ENCODE measurements around the gene CACNG6. TPM values are rescaled to one million over a fixed set of nuclear protein-coding genes. Genes with fewer than 3 reads are reported as not detected.

CACNG6 gene
- total RNA-seq, 1 experiment from 2014 or later, result 2.5 TPM

DNA sequence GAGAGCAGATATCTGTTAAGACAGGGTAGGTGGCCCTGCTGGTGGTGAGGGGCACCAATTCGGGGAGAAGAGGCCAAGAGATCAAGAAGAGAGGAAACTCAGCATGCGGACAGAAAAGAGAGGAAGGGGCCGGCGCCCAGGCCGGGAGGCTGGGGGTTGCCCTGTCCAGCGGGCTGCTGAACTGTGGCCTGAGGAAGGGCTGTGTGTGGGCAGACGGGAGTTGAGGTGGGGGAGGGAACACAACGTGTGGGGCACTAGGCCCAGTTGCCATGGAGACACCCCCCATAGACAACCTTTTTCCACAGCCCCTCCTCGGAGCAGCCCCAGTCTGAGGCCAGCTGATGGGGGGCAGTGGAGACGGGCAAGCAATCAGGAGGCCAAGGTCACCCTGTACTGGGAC, 31.2 kb upstream of the CACNG6 start:
- ChIA-PET POLR2A (interaction anchor here (0.6 to 1.2 kb wide), 5 partner anchors 12 to 101 kb away, joined by 4 to 13 read pairs (median 7); partner anchors contain the start of gene MYADM), CTCF (interaction anchor here (0.6 to 6.4 kb wide), 7 partner anchors 13 to 79 kb away, joined by 3 to 38 read pairs (median 8); no protein-coding TSS in a partner anchor)
- Mint-ChIP-seq H3K36me3 (peaks cover 12% of the 10 kb centered on the region), H3K27ac (peak overlapping the region; percentile 71), H3K27me3 (ENCODE audit: low read depth) (peaks cover 5% of the 10 kb centered on the region; the same call in 1 of the 2 replicates), H3K4me3 (peak overlapping the region; percentile 79), H3K4me1 (peaks cover 61% of the 10 kb centered on the region), H3K9me3 (no peaks in the 10 kb centered on the region)
- no peak for DNase-seq (ENCODE audit: low spot score)
- peak; percentile 4; the same call in 1 of the 2 replicates for ATAC-seq
- TF ChIP-seq, protein P1, sequence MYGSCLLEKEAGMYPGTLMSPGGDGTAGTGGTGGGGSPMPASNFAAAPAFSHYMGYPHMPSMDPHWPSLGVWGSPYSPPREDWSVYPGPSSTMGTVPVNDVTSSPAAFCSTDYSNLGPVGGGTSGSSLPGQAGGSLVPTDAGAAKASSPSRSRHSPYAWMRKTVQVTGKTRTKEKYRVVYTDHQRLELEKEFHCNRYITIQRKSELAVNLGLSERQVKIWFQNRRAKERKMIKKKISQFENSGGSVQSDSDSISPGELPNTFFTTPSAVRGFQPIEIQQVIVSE (CRISPR knock-in tag; IDR thresholded peaks at IDR 0.05; ENCODE audit: borderline replicate concordance), result no peak
- TF ChIP-seq, protein P2, sequence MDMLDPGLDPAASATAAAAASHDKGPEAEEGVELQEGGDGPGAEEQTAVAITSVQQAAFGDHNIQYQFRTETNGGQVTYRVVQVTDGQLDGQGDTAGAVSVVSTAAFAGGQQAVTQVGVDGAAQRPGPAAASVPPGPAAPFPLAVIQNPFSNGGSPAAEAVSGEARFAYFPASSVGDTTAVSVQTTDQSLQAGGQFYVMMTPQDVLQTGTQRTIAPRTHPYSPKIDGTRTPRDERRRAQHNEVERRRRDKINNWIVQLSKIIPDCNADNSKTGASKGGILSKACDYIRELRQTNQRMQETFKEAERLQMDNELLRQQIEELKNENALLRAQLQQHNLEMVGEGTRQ (CRISPR knock-in tag; IDR thresholded peaks at IDR 0.05), result 0 out of 2 replicates have a peak, but pooled peaks have one; percentile 5
- no peak for TF ChIP-seq MYBL2 (CRISPR knock-in tag; IDR thresholded peaks at IDR 0.05)
- no peak for TF ChIP-seq KAT7 (CRISPR knock-in tag; IDR thresholded peaks at IDR 0.05; ENCODE audit: borderline replicate concordance)
- TF ChIP-seq ZNF425 (CRISPR knock-in tag; conservative IDR thresholded peaks at IDR 0.05), result no peak
- TF ChIP-seq PRRX2 (CRISPR knock-in tag; IDR thresholded peaks at IDR 0.05), result no peak
- no peak for TF ChIP-seq SMAD4 (CRISPR knock-in tag; IDR thresholded peaks at IDR 0.05)
- TF ChIP-seq, protein P3, sequence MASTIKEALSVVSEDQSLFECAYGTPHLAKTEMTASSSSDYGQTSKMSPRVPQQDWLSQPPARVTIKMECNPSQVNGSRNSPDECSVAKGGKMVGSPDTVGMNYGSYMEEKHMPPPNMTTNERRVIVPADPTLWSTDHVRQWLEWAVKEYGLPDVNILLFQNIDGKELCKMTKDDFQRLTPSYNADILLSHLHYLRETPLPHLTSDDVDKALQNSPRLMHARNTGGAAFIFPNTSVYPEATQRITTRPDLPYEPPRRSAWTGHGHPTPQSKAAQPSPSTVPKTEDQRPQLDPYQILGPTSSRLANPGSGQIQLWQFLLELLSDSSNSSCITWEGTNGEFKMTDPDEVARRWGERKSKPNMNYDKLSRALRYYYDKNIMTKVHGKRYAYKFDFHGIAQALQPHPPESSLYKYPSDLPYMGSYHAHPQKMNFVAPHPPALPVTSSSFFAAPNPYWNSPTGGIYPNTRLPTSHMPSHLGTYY (CRISPR knock-in tag; IDR thresholded peaks at IDR 0.05), result no peak
- 0 out of 2 replicates have a peak, but pooled peaks have one; percentile 43 for TF ChIP-seq ZNF219 (CRISPR knock-in tag; IDR thresholded peaks at IDR 0.05; ENCODE audit: borderline replicate concordance)
- TF ChIP-seq RORB (CRISPR knock-in tag; IDR thresholded peaks at IDR 0.05), result no peak
- no peak for TF ChIP-seq GABPB1 (CRISPR knock-in tag; IDR thresholded peaks at IDR 0.05)
- no peak for TF ChIP-seq NR3C1 (CRISPR knock-in tag; conservative IDR thresholded peaks at IDR 0.05; ENCODE audit: low read depth)
- TF ChIP-seq, protein P4, sequence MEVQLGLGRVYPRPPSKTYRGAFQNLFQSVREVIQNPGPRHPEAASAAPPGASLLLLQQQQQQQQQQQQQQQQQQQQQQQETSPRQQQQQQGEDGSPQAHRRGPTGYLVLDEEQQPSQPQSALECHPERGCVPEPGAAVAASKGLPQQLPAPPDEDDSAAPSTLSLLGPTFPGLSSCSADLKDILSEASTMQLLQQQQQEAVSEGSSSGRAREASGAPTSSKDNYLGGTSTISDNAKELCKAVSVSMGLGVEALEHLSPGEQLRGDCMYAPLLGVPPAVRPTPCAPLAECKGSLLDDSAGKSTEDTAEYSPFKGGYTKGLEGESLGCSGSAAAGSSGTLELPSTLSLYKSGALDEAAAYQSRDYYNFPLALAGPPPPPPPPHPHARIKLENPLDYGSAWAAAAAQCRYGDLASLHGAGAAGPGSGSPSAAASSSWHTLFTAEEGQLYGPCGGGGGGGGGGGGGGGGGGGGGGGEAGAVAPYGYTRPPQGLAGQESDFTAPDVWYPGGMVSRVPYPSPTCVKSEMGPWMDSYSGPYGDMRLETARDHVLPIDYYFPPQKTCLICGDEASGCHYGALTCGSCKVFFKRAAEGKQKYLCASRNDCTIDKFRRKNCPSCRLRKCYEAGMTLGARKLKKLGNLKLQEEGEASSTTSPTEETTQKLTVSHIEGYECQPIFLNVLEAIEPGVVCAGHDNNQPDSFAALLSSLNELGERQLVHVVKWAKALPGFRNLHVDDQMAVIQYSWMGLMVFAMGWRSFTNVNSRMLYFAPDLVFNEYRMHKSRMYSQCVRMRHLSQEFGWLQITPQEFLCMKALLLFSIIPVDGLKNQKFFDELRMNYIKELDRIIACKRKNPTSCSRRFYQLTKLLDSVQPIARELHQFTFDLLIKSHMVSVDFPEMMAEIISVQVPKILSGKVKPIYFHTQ (CRISPR knock-in tag; IDR thresholded peaks at IDR 0.05), result no peak
- TF ChIP-seq, protein P5, sequence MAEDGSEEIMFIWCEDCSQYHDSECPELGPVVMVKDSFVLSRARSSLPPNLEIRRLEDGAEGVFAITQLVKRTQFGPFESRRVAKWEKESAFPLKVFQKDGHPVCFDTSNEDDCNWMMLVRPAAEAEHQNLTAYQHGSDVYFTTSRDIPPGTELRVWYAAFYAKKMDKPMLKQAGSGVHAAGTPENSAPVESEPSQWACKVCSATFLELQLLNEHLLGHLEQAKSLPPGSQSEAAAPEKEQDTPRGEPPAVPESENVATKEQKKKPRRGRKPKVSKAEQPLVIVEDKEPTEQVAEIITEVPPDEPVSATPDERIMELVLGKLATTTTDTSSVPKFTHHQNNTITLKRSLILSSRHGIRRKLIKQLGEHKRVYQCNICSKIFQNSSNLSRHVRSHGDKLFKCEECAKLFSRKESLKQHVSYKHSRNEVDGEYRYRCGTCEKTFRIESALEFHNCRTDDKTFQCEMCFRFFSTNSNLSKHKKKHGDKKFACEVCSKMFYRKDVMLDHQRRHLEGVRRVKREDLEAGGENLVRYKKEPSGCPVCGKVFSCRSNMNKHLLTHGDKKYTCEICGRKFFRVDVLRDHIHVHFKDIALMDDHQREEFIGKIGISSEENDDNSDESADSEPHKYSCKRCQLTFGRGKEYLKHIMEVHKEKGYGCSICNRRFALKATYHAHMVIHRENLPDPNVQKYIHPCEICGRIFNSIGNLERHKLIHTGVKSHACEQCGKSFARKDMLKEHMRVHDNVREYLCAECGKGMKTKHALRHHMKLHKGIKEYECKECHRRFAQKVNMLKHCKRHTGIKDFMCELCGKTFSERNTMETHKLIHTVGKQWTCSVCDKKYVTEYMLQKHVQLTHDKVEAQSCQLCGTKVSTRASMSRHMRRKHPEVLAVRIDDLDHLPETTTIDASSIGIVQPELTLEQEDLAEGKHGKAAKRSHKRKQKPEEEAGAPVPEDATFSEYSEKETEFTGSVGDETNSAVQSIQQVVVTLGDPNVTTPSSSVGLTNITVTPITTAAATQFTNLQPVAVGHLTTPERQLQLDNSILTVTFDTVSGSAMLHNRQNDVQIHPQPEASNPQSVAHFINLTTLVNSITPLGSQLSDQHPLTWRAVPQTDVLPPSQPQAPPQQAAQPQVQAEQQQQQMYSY (CRISPR knock-in tag; IDR thresholded peaks at IDR 0.05), result no peak
- TF ChIP-seq ZNF232 (CRISPR knock-in tag; IDR thresholded peaks at IDR 0.05), result no peak
- no peak for TF ChIP-seq NFATC4 (CRISPR knock-in tag; IDR thresholded peaks at IDR 0.05)
- no peak for TF ChIP-seq EMX1 (CRISPR knock-in tag; IDR thresholded peaks at IDR 0.05)
- no peak for TF ChIP-seq ATF3 (CRISPR knock-in tag; conservative IDR thresholded peaks at IDR 0.05)
- TF ChIP-seq, protein P6, sequence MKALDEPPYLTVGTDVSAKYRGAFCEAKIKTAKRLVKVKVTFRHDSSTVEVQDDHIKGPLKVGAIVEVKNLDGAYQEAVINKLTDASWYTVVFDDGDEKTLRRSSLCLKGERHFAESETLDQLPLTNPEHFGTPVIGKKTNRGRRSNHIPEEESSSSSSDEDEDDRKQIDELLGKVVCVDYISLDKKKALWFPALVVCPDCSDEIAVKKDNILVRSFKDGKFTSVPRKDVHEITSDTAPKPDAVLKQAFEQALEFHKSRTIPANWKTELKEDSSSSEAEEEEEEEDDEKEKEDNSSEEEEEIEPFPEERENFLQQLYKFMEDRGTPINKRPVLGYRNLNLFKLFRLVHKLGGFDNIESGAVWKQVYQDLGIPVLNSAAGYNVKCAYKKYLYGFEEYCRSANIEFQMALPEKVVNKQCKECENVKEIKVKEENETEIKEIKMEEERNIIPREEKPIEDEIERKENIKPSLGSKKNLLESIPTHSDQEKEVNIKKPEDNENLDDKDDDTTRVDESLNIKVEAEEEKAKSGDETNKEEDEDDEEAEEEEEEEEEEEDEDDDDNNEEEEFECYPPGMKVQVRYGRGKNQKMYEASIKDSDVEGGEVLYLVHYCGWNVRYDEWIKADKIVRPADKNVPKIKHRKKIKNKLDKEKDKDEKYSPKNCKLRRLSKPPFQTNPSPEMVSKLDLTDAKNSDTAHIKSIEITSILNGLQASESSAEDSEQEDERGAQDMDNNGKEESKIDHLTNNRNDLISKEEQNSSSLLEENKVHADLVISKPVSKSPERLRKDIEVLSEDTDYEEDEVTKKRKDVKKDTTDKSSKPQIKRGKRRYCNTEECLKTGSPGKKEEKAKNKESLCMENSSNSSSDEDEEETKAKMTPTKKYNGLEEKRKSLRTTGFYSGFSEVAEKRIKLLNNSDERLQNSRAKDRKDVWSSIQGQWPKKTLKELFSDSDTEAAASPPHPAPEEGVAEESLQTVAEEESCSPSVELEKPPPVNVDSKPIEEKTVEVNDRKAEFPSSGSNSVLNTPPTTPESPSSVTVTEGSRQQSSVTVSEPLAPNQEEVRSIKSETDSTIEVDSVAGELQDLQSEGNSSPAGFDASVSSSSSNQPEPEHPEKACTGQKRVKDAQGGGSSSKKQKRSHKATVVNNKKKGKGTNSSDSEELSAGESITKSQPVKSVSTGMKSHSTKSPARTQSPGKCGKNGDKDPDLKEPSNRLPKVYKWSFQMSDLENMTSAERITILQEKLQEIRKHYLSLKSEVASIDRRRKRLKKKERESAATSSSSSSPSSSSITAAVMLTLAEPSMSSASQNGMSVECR (CRISPR knock-in tag; IDR thresholded peaks at IDR 0.05; ENCODE audit: borderline replicate concordance), result peak; percentile 67; the same call in 1 of the 2 replicates
- no peak for TF ChIP-seq MAX (CRISPR knock-in tag; IDR thresholded peaks at IDR 0.05)
- no peak for TF ChIP-seq CREM (CRISPR knock-in tag; IDR thresholded peaks at IDR 0.05)
